ENCODE data around the gene FAM185A.

DNA sequence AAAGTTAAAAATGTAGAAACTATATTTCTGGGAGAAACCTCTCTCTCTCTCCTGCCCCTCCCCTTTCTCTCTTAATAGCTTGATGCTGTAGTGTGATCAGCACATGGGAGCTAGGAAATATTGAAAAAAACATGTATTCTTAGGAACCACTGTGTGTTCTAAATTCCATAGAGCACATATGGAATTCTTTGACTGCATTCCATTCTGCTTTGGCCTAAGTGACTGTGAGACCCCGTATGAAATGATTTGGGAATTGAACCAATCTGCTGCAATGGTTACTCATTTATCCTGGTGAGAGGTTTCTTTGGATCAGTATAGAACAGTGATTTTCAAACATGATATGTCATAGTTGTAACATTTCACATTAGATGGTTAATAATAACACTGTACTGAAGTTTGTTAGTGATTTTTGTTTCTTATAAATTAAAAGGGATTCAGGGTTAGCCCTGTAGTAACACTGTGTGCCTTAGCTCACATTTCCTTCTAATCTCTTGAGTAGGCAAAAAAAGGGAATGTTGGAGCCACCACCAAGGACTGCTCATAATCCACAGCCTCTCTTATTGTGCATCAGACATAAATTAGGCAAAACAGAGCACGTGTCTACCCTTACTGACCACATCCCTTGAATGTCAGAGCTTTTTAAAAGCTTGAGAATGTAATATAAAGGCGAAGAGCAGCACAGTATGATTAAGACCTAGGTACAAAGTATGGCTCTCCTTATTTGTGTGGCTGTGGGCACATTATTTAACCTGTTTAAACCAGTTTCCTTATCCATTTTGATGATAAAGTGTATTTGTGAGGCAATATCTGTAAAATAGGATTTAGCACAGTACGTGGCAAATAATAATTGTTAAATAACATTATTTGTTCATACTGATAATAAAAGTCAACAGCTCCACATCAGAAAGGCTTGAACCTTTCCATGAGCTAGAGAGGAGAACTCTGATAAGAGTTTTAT, 69.1 kb downstream of the FAM185A start:
- TF ChIP-seq, protein P1, sequence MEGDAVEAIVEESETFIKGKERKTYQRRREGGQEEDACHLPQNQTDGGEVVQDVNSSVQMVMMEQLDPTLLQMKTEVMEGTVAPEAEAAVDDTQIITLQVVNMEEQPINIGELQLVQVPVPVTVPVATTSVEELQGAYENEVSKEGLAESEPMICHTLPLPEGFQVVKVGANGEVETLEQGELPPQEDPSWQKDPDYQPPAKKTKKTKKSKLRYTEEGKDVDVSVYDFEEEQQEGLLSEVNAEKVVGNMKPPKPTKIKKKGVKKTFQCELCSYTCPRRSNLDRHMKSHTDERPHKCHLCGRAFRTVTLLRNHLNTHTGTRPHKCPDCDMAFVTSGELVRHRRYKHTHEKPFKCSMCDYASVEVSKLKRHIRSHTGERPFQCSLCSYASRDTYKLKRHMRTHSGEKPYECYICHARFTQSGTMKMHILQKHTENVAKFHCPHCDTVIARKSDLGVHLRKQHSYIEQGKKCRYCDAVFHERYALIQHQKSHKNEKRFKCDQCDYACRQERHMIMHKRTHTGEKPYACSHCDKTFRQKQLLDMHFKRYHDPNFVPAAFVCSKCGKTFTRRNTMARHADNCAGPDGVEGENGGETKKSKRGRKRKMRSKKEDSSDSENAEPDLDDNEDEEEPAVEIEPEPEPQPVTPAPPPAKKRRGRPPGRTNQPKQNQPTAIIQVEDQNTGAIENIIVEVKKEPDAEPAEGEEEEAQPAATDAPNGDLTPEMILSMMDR (IDR thresholded peaks at IDR 0.05) = no peak
- no peak for TF ChIP-seq POLR2A (IDR thresholded peaks at IDR 0.05)

Data from heart left ventricle (tissue), 13 donors.